GM18868 (cell line): Measurements from ENCODE around the gene H1-8.

Source experiments
- ATAC-seq: cut with Tn5 transposase; IDR thresholded peaks from one replicate; pipeline ENCODE4 v1.9.1; 2021; ENCODE audit warnings: mild to moderate bottlenecking, moderate library complexity; ENCODE audit not compliant: unreplicated experiment

H1-8 gene

DNA sequence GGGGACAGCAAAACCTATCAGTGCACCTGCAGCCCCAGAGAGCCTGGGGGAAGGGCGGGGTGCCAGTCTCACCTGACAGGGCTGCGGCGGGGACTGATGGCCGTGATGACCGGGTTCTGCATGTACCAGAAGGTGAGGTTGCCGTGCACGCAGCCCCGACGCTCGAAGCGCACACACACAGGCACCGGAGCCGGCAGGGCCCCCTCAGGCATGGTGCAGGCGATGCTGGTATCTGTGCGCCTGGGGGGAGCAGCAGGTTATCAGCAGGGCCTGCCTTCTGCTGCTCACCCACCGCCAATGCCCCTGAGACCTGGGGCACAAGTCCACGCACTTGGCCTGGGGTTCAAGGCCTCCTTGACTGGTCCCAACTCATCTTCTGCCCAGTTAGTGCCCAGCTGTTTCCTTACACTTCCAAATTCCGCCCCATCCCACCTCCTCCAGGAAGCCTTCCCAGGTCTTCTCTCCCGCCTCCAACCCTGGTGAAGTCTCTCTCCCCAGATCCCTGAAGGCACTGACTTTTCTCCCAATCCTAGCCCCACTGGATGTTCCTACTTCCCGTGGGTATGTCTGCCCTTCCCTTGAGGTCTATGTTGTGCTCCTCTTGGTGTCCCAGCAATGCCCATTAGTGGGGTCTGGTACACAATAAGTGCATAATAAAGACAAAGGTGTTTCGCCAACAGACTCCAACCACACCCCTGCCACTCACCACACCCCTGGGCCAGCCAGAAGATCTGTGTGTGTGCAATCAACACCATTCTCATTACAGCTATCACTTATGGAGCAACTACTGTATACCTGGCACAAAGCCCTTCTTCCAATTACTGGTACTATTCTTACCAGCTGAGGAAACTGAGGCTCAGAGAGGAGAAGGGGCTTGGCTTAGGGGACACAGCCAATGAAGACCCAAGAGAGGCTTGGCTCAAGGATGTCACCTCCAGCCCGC is 28.9 kb downstream of the H1-8 start:
- ATAC-seq = no peak

DNA sequence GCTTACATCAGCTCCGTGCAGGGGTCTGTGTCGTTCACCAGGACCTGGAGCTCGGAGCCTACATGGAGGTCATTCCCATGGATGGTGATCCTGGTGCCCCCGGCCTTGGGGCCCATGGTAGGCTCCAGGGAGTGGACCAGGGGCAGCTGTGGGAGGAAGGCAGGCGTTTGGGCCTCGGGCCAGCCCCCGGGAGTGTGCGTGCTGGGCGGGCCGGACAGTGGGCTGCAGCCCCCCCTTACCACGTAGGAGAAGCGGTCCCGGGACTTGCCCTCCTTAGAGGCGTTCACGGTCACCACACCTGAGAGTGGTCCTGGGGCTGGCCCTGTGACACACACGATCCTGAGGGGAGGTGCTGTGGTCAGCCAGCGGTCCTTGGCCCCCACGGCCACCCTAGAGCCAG is 29.6 kb downstream of the H1-8 start:
- no peak for ATAC-seq

DNA sequence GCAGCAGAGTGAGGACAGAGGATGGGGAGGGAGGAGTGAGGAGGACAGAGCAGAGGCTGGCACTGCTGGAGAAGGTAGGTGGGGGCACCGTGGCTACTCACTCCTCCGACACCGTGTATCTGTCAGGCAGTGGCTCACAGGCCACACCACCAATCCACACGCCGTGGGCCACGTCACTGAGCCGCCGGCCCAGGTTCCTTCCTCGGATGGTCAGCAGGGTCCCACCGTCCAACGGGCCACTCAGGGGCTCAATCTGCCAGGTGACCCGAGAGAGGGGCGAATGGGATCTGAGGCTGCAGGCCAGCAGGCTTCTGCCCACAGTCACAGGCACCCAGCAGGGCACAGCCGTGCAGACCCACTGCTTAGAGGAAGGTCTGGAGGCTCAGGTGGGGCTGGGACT is 30.5 kb downstream of the H1-8 start:
- no peak for ATAC-seq

DNA sequence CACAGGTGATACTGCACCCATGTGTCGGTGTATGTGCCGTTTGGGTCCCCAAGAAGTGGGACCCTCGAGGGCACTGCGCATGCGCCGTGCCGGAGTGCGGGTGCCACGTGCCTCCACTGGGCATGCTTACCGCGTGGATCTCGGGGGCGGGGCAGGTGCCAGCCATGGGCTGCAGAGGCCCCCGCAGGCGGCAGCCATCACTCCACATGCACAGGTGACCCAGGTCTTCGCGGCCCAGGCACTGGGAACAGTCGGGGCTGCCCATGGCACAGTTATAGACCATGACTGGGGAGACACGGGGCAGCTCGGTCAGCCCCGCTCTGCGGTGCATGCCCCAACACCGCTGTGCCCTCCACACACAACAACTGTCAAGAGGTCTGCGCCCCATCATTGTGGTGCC is 31.2 kb downstream of the H1-8 start:
- no peak for ATAC-seq

DNA sequence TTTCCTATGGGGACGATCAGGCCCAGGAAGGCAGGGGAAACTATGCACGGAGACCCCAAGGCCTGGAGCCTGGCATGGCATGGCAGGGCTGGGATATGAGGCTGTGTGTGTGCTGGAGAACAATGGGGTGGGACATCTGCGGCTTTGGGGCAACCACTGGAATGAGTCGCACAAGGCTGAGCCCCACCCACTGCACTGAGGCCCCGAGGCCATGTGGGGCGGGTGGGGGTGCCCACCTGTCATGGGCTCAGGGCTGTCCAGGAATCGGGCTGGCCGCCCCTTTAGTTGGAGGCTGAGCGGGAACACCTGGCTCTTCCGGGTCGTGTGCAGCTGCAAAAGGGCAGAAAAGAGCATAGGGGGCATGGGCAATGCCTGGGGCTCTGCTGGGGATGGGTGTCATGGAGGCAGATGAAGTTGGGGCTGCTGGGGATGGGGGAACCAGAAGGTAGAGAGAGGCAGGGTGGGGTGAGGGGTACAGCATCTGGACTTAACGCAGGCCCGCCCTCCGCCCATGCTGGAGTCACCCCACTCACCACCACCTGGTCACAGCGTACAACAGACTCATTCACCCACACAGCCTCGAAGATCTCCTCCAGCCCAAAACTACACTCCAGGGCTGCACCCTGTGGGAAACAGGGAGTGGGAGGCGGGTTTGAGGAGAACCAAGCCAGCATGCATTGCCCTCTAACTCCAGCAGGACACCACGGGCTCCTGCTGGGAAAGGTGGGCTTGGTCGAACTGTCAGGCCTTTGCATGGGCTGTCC is 32.4 kb downstream of the H1-8 start:
- ATAC-seq = no peak

DNA sequence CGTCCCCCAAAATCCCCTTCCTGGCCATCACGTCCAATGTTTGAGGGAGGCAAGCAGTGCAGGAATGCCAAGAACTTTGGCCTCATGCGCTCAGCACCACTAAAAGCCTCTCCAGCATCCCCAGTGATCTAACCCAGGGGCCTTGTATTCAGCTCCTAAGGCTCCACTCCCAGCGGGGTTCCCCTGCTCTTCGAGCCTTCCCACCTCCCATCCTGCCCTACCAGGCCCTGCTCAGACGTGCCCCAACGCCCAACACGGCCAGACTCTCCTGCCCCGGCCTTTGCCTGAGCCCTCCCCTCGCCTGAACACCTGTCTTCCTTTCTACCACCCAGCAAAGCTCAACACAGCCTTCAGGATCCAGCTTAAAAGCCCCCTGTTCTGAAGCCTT is 33.0 kb downstream of the H1-8 start:
- ATAC-seq = no peak

DNA sequence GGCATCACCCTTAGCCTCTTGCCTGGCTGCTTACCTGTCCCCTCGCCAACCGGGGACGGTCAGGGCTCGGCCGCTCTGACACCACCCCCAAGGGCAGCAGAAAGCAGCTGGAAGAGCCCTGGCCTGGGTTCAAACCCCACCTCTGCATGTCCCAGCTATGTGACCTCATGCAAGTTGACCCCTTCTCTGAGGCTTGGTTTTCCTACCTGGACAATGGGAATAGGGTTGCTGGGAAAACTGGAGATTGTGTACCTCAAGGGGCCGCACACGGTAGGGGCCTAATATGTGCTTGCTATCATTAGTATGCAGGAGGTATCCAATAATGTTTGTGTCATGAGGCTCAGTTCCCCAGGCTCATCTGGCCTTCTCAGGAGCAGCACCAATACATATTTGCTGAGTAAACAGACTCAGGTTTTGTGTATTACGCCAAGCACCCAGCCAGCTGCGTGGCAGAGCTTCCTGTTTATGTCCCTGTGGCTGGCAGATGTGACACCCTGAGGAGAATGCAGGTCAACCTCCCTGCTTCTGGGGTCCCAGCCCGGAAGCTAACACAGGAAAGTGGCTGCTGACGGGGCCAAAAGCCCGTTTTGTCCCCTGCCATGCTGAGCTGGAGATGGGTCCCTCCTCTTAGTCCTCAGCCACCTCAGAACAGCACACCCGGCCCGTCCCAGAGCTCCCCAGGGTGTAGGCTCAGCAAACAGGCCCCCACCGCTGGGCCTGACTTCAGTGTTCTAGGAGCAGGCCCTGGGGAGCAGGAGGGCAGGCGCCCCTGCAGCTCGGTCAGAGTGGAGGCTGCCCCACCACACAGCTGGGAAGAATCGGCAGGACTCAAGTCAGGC is 33.8 kb downstream of the H1-8 start:
- ATAC-seq = peak; percentile 62

DNA sequence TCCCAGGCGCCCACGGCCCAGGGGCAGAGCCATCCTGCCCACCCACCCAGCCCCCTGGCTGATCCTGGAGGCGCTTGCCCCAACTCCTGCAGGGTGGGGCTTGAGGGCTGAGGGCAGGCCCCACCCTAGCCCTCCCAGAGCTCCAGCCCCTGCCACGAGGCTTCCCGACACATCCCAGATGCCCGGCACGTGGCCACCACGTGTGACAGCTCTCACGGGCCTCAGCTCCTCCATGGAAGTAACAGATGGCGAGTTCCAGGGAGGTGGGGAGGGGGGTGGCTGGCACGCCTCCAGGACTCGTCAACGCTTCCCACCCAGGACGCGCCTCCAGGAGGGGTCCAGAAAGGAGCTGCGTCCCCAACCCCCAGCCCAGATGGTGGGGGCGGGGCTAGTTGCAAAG is 34.4 kb downstream of the H1-8 start:
- ATAC-seq = no peak

DNA sequence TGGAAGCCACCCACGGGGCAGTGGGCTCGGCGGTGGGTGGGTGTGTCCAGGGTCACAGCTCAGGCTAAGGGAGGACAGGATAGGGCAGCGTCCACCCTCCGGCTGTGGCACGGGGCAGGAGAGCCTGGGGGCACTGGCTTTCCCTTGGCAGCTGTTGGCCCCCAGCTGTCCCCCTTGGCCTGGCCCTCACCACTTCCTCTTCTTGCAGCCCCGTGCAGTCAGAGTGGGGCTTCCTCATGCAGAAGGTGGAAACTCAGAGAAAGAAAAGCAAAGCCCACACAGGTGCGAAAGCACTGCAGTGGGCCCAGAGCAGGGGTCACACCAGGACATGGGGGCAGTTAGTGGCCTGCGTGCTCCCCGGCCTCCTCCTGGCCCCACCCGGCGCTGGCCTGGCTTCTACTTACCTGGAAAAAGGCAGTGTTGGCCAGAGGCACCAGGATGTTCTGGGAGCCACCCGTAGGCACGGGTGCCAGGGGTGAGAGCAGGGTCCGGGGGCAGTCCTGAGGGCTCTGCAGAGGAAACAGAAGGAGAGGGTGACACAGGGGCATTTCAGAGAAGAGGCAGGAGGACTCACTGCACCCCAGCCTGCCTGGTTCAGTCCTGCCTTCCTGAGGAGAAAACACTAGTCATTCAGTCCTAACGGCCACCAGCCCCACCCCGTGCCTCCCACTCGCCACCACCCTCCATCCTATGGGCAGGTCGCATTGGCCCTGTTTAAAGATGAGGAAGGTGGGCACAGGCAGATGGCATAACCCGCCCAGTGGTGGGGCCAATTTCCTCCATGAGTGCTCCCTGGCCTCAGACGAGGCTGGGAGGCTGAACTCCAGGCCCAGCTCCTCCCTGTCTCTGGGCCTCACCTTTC is 35.2 kb downstream of the H1-8 start:
- peak; percentile 58 for ATAC-seq

DNA sequence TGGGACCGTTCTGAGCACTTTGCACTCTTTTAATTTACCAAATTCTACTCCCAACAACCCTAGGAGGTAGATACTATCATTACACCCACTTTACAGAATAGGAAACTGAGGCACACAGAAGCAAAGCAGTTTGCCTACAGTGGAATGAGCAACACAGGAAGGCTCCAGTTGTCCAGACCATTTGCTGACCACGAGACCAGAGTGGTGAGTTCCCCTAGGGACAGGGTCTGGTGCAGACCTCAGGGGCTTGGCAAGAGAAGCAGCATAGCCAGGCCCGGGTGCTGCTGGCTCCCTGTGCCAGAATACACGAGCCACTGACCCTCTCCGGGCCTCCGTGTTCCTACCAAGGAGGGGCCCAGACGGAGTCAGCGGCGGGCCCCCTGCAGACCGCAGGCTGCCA is 37.0 kb downstream of the H1-8 start:
- ATAC-seq = no peak

DNA sequence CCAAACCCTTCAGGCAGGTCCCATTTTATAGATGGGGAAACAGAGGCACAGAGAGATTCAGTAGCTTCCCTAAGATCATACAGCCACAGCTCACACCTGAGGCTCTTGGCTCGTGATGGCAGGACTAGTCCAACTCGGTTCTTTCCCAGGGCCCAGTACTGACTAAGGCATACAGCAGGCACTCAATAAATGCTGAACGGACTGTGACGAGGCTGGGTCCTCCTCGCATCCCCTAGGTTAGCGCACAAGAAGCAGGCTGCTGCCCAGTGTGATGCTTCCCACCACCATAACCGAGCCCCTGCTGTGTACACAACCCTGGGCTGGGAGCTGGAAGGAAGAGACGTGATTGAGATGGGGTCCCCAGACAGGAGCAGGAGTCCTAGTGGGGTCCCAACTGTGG is 38.6 kb downstream of the H1-8 start:
- ATAC-seq = no peak

DNA sequence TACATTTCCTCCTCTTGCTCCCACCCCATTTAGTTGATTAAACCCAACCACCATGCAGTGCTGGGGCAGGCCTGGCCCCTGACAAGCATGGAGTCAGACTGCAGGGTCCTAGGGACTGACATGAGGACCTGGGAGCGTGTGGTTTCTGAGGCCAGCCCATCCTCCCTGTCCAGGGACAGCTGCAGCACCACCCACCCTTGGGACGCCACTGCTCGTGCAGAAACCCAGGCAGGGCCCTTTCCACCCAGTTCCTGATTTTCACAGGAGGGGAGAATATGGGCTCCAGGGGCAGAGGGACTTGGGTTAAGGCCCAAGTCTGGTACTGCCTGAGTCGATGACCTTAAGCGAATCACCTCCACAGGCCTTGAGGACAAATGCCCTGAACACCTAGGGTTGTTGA is 39.8 kb downstream of the H1-8 start:
- no peak for ATAC-seq

DNA sequence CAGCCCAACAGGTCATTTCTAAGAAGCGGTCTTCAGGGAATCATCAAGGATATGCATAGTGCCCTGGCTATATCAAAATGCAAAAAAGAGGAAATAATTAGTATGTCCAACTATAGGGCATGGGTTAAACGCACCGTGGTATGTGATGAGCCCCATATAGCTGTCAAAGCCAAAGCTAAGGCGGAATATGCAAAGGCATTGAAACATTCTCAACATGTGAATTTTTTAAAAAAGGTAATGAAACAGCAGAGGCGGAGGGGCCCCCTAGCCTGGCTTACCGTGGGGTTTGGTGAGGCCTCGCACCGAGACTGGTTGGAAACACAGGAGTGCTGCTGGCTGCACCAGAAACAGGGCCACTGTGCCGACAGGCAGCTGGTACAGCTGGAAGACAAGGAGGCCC is 40.3 kb downstream of the H1-8 start:
- ATAC-seq = no peak

DNA sequence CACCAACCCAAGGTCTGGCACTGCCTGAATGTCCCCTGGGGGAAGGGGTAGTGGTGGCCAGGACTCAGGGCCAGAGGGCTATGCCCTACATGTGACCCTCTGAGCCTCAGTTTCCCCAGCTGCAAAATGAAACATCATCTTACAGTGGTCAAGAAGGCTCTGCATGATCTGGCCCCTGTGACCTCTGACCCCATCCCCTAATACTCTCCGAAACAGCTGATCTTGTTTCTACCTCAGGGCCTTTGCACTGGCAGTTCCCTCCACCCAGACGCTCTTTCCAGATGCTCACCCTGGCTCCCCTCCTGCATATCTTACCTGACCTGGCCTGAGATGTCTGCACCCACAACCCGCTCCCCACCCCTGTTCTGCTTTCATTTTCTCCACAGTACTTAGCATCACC is 41.7 kb downstream of the H1-8 start:
- no peak for ATAC-seq

DNA sequence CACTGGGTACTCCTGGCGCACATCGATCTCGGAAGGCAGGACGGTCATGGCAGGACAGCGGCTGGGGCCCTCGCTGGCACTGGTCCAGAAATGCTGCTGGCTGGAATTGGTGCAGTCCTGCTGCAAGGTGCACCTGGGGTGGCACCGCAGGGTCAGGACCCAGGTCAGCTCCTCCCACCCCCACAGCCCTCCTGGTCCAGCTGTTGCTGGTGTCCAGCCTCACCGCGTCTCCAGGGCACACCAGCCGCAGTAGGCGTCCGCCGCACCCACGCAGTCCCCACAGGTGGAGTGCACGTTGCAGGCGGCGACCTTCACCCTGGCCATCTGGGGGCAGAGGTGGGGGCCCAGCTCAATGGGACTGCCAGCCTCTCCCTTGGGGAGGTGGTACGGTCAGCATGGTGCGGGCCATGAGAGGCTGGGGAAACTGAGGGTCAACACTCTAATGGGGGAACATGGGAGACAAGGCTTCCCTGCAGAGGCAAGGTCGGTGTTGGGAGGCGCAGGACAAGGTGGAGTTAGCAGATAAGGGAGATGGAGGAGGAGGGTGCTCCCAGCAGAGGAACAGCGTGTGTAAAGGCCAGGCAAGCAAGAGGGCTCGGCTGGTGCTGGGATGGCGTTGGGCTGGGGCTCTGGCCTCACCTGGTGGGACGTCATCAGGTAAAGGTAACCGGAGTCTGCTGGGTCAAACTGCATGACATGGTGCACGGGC is 43.1 kb downstream of the H1-8 start:
- no peak for ATAC-seq

DNA sequence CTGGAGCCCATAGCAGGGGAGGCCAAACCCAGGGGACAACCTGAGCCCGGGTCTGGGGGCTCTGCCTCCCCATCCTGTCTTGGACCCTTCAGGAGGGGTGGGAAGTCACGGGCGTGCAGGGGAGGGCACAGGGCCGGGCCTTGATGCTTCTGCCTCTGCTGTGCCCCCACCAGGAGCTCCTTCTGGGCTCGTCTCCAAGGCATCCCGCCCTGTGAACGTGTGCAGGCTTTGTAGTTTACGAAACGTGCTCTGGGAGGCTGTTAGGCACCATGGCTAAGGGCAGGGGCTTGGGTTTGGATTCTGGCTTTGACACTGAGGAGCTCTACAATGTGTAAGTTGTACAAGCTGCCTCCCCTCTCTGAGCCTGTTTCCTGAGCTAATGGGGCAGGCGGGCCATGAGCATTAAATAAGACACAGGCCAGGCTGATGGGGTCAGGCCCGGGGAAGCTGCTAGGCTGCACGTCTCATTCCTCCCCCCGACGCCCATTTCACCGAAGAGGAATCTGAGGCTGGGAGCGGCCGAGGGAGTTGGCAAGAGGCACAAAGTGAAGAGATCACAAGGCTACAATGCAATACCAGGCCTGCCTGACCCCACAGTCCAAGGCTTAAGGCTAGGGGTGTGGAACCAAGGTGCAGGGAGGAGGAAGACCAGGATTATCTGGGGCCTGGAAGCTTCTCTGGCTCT is 43.9 kb downstream of the H1-8 start:
- ATAC-seq = no peak

DNA sequence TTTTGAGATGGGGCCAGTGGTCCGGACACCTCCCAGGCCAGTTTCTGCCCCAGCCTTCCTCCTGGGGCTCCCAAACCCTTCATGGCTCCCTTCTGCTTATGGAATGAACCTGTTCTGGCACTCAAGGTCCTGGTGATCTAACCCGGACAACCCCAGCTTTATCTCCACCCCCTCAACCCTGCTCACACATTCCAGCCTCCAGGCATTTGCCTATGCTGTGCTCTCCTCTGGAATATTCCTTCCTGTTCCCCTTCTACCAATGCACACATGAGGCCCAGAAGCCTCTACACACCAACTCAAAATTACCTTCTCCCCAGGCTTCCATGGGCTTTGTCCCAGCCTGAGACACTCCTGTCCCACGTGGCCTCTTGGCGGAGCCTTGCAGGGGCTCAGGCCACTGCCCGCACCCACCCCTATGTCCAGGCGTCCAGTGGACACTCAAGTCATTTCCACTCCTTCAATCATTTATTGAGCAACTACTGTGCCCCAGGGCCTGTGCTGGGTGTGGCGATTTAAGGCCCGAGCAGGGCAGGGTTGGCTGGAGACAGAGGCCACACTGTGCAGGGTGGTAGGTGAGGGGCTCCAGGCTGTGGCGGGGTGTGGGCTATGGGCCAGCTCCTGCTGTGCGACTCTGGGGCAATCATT is 44.7 kb downstream of the H1-8 start:
- no peak for ATAC-seq

DNA sequence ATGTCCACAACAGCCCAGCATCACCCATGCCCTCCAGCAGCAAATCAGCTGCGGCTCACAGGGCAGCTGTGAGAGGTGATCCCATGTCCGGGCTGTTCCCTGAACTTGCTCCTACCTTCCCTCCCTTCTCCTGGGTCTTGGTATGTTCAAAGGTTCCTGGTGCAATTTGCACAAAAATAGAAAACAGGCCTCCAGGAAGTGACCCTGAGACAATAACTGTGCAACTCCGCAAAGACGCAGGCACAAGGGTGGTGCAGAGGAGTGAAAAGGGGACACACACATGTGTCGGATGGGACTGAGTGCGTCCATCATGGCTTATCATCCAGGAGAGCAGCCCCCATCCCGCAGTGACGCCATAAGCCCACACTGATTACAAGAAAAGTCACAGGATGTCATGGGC is 47.2 kb downstream of the H1-8 start:
- ATAC-seq = no peak

DNA sequence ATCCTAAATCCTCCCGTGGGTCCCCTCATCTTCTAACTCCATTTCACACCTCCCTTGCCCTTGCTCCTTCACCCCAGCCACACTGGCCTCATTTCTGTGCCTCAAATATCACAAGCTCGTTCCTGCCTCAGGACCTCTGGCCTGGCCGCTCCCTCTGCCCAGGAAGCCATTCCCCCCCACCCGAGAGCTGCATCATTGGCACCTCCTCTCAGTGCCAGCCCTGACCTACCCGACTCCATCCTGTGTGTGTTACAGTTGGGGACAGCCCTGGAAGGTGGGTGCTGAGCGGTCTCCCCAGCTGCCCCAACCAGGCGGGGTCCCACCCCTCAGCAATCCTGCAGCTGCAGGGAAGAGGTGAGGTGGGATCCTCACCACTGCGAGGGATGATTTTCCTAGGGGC is 49.0 kb downstream of the H1-8 start:
- no peak for ATAC-seq
